Body of pancreas (tissue), 4 donors: ENCODE results near the gene COQ4. TPM values are rescaled to one million over a fixed set of nuclear protein-coding genes. Genes with fewer than 3 reads are reported as not detected.

Experiments used
- ATAC-seq: fragments of 150-250 bp; one replicate; pipeline ENCODE4 v1.9.1; 2016
- DNase-seq, 4 donors: peaks; one replicate each; pipeline ENCODE4 v3.0.0-alpha.2; 2019
- H3K27ac ChIP-seq, 4 donors: fragments of 200-600 bp; sonication (generic); 1 replicate in 3 of 4; 2 replicates in 1 of 4; pipeline versions ENCODE4 v1.5.1 to v1.6.1; 2016 to 2019; ENCODE audit warnings: mild to moderate bottlenecking in 1 of 4, mixed read lengths in 1 of 4, moderate library complexity in 1 of 4
- H3K27me3 ChIP-seq, 2 donors: fragments of 200-600 bp; sonication (generic); one replicate each; pipeline ENCODE4 v1.6.0; 2016; ENCODE audit warnings: mild to moderate bottlenecking in 1 of 2
- H3K36me3 ChIP-seq, 2 donors: fragments of 200-600 bp; sonication (generic); replicated peaks in 1 of 2; 2 replicates each; pipeline ENCODE4 v1.5.1; 2016; ENCODE audit warnings: low read depth in 2 of 2; ENCODE audit not compliant: insufficient read depth in 1 of 2
- H3K4me1 ChIP-seq: fragments of 200-600 bp; sonication (generic); one replicate; pipeline ENCODE4 v1.6.0; 2016
- H3K4me3 ChIP-seq, 2 donors: fragments of 200-600 bp; sonication (generic); 1 replicate in 1 of 2; 2 replicates in 1 of 2; pipeline ENCODE4 v1.5.1; 2016 to 2019
- H3K9me3 ChIP-seq, 3 donors: fragments of 200-600 bp; sonication (generic); 1 replicate in 2 of 3; 2 replicates in 1 of 3; pipeline ENCODE4 v1.5.1; 2016
- POLR2A ChIP-seq, 3 donors: fragments of 450-650 bp; IDR thresholded peaks; one replicate each; pipeline ENCODE4 v1.6.1; 2016; ENCODE audit warnings: antibody characterized with exemption in 3 of 3, mild to moderate bottlenecking in 2 of 3
- WGBS, 2 donors: methylation state at CpG; one replicate each; pipeline ENCODE4 v1.1.5; 2017; 5-methylcytosine and 5-hydroxymethylcytosine counted together
- intact Hi-C: fragments of 100-400 bp; cut with DNase I; formaldehyde crosslinking; loops from one replicate; pipeline ENCODE4 v1.15.1; 2023
- total RNA-seq, 2 donors: library from RNA; depleted of rRNA; stranded (reverse); fragments of >200 nt; gene quantifications; one replicate each; pipeline ENCODE4 v1.1.0, GENCODE V29; 2016
- TF ChIP-seq, protein P1 (sequence below), 7 experiments: fragments of 450-650 bp in 4 of 7; fragments of 200-600 bp in 3 of 7; sonication (generic) in 3 of 7; IDR thresholded peaks; one replicate each; pipeline ENCODE4 v1.5.1; 2016 to 2019; ENCODE audit warnings: antibody characterized with exemption in 7 of 7

Gene COQ4
- total RNA-seq, 2 donors from 2014 or later: 37.4 to 89.7 TPM

- H3K9me3 ChIP-seq: no peaks in the 10 kb centered on the region
- H3K4me1 ChIP-seq: peaks cover 24% of the 10 kb centered on the region
- peak overlapping the region in 3 of 4 donors; percentile 27 to 61 (median 48) for H3K27ac ChIP-seq
- DNase-seq (peak; percentile 85 to 91 (median 90)), ATAC-seq (peak; percentile 94)
- H3K36me3 ChIP-seq: no peaks in the 10 kb centered on the region
- TF ChIP-seq, protein P1, sequence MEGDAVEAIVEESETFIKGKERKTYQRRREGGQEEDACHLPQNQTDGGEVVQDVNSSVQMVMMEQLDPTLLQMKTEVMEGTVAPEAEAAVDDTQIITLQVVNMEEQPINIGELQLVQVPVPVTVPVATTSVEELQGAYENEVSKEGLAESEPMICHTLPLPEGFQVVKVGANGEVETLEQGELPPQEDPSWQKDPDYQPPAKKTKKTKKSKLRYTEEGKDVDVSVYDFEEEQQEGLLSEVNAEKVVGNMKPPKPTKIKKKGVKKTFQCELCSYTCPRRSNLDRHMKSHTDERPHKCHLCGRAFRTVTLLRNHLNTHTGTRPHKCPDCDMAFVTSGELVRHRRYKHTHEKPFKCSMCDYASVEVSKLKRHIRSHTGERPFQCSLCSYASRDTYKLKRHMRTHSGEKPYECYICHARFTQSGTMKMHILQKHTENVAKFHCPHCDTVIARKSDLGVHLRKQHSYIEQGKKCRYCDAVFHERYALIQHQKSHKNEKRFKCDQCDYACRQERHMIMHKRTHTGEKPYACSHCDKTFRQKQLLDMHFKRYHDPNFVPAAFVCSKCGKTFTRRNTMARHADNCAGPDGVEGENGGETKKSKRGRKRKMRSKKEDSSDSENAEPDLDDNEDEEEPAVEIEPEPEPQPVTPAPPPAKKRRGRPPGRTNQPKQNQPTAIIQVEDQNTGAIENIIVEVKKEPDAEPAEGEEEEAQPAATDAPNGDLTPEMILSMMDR (IDR thresholded peaks at IDR 0.05): peak; percentile 68 to 94 (median 86)
- no peak for TF ChIP-seq POLR2A (IDR thresholded peaks at IDR 0.05)
- no peaks in the 10 kb centered on the region for H3K27me3 ChIP-seq
- intact Hi-C loops: no loop called here
- 2 to 9% methylated on average over 8 to 20 of the region's 20 CpGs for WGBS, 2 donors
- H3K4me3 ChIP-seq: no peak overlapping the region
Observed at GRCh38 chr9:128361986-128362646, 39.5 kb downstream of the COQ4 start.

DNA sequence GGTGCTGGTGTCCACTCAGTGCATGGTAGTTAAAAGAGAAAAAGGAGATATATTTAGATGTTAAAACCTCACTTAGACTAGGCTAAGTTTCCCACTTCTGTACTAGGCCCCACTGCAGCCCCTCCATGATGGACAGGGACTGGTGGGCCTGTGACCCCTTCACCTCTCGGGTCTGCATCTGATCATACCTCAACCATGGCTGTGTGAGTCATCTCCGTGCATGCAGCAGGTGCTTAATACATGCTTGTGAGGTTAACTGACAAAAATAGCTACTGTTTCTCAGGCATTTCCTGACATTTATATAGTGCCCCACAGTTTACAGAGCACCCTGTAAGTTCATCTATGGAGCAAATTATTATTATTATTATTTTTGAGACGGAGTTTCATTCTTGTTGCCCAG, 40.1 kb downstream of the COQ4 start:
- H3K36me3 ChIP-seq: no peaks in the 10 kb centered on the region
- H3K4me3 ChIP-seq: no peak overlapping the region
- ATAC-seq: no peak
- H3K27ac ChIP-seq: peak overlapping the region in 1 of 4 donors; percentile 48
- no peak for DNase-seq
- no peaks in the 10 kb centered on the region for H3K9me3 ChIP-seq
- 50 to 57% methylated on average over 2 to 3 of the region's 3 CpGs for WGBS, 2 donors
- peaks cover 24% of the 10 kb centered on the region for H3K4me1 ChIP-seq
- no peaks in the 10 kb centered on the region for H3K27me3 ChIP-seq
- intact Hi-C loops: no loop called here
- TF ChIP-seq POLR2A (IDR thresholded peaks at IDR 0.05): no peak
- TF ChIP-seq, protein P1 (IDR thresholded peaks at IDR 0.05): no peak

GRCh38 chr9:128365525-128365924, 42.9 kb downstream of the COQ4 start:
- Histone ChIP-seq H3K27ac (no peak overlapping the region), H3K27me3 (no peaks in the 10 kb centered on the region), H3K9me3 (no peaks in the 10 kb centered on the region), H3K4me1 (peaks cover 32% of the 10 kb centered on the region), H3K36me3 (no peaks in the 10 kb centered on the region), H3K4me3 (no peak overlapping the region)
- 60 to 70% methylated on average over 2 to 4 of the region's 4 CpGs for WGBS, 2 donors
- DNase-seq (no peak), ATAC-seq (no peak)
- intact Hi-C loops: no loop called here
- TF ChIP-seq POLR2A (IDR thresholded peaks at IDR 0.05): no peak
- TF ChIP-seq, protein P1 (IDR thresholded peaks at IDR 0.05): no peak

DNA sequence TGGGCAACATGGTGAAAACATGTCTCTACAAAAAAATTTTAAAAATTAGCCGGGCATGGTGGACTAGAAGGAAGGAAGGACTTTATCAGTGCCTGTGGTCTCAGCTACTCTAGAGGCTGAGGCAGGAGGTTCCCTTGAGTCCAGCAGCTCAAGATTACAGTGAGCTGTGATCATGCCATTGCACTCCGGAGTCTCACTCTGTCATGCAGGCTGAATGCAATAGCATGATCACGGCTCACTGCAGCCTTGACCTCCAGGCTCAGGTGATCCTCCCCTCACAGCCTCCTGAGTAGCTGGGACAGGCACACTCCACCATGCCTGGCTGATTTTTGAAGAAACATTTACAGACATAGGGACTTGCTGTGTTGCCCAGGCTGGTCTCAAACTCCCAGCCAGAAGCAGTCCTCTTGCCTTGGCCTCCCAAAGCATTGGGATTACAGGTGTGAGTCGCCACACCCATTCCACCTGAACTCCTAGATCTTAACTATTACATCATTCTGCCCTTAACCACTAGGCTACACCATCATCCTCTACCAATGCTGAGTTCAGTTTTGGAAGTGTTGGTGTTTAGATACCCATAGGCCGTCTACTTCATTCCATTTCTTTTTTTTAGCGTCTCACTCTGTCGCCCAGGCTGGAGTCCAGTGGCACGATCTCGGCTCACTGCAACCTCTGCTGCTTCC, 46.5 kb downstream of the COQ4 start:
- no peak for DNase-seq
- ATAC-seq: no peak
- peaks cover 30% of the 10 kb centered on the region for H3K4me1 ChIP-seq
- no peaks in the 10 kb centered on the region for H3K9me3 ChIP-seq
- no peak overlapping the region for H3K4me3 ChIP-seq
- H3K27ac ChIP-seq: no peak overlapping the region
- no peak for TF ChIP-seq POLR2A (IDR thresholded peaks at IDR 0.05)
- TF ChIP-seq, protein P1 (IDR thresholded peaks at IDR 0.05): no peak
- intact Hi-C loops: no loop called here
- WGBS, 2 donors: 92 to 95% methylated on average over 9 of the region's 9 CpGs
- no peaks in the 10 kb centered on the region for H3K36me3 ChIP-seq
- H3K27me3 ChIP-seq: no peaks in the 10 kb centered on the region
